ENCODE data around the gene SCNN1B.

Gene SCNN1B

GRCh38 chr16:23270654-23271053 is 31.4 kb upstream of the SCNN1B start:
- H3K79me2 ChIP-seq (ENCODE audit: control insufficient read depth, insufficient read depth, low read length, unreplicated experiment), result no peaks in the 10 kb centered on the region
- H3K27me3 ChIP-seq (ENCODE audit: insufficient read depth, low read length), result peaks cover 26% of the 10 kb centered on the region
- H3K4me1 ChIP-seq (ENCODE audit: control insufficient read depth, insufficient read depth, low read length, unreplicated experiment), result no peaks in the 10 kb centered on the region
- H3K36me3 ChIP-seq (ENCODE audit: insufficient read depth, low read length), result no peaks in the 10 kb centered on the region
- H3K4me3 ChIP-seq (ENCODE audit: low read depth, low read length), result no peak overlapping the region
- no peak overlapping the region for H3K27ac ChIP-seq (ENCODE audit: low read depth, low read length)
- no peak overlapping the region for H2AFZ ChIP-seq (ENCODE audit: low read length, unreplicated experiment)

DNA sequence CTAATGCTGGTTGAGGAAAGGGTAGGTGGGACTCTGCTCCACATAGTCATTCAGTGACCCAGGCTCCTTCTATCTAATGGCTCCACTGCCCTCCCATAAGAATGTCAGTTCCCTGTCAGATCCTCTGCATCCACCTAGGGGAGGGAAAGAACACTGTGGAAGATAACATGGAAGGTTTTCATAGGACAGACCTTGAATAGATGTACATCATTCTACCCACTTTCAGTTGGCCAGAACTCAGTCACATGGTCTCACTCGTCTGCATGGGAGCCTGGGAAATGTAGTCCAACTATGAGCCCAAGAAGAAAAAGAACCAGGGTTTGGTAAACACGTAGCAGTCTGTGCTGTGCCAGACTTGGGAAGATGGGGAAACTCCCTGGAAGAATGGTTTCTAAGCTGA is 27.1 kb upstream of the SCNN1B start:
- H3K27ac ChIP-seq (ENCODE audit: low read depth, low read length), result no peak overlapping the region
- no peak overlapping the region for H2AFZ ChIP-seq (ENCODE audit: low read length, unreplicated experiment)
- no peak overlapping the region for H3K4me3 ChIP-seq (ENCODE audit: low read depth, low read length)
- H3K36me3 ChIP-seq (ENCODE audit: insufficient read depth, low read length), result no peaks in the 10 kb centered on the region
- no peaks in the 10 kb centered on the region for H3K4me1 ChIP-seq (ENCODE audit: control insufficient read depth, insufficient read depth, low read length, unreplicated experiment)
- peaks cover 45% of the 10 kb centered on the region for H3K27me3 ChIP-seq (ENCODE audit: insufficient read depth, low read length)
- no peaks in the 10 kb centered on the region for H3K79me2 ChIP-seq (ENCODE audit: control insufficient read depth, insufficient read depth, low read length, unreplicated experiment)

DNA sequence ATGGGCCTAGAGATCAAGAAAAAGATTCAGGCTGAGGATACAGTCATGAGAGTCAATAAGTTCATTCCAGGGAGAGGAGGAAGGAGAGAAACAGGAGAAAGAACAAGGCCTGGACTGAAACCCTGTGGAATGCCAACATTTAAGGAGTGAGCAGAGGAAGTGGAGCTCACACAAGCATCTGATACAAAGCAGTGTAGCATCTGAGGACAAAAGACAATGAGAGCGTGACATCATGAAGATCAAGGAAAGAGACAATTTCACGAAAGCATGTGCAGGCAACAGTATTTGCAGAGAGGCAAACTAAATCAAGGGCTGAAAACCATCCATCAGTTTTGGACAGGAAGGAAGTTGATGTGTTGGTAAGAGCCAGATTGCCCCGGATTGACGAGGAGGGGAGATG is 25.3 kb upstream of the SCNN1B start:
- no peaks in the 10 kb centered on the region for H3K36me3 ChIP-seq (ENCODE audit: insufficient read depth, low read length)
- H3K27ac ChIP-seq (ENCODE audit: low read depth, low read length), result no peak overlapping the region
- no peak overlapping the region for H3K4me3 ChIP-seq (ENCODE audit: low read depth, low read length)

DNA sequence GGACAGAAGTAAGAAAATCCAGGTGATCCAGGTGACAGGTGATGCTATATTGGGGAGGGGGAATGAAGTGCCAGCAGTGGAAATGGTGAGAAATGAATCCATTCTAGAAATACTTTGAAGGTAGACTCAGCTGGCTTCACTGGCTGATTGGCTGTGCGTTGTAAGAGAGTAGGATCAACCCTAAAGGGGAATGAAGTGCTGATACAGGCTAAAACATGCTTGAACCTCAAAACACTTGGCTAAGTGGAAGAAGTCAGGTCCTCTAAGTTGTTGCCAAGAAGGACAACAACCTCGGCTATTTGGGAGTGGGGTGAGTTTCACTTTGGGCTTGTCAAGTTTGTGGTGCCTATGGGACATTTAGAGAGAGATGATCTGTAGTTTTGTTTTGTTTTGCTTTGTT is 24.1 kb upstream of the SCNN1B start:
- Histone ChIP-seq H3K27me3 (ENCODE audit: insufficient read depth, low read length) (peaks cover 42% of the 10 kb centered on the region), H3K4me3 (ENCODE audit: low read depth, low read length) (no peak overlapping the region), H2AFZ (ENCODE audit: low read length, unreplicated experiment) (no peak overlapping the region), H3K36me3 (ENCODE audit: insufficient read depth, low read length) (no peaks in the 10 kb centered on the region), H3K79me2 (ENCODE audit: control insufficient read depth, insufficient read depth, low read length, unreplicated experiment) (no peaks in the 10 kb centered on the region), H3K27ac (ENCODE audit: low read depth, low read length) (no peak overlapping the region), H3K4me1 (ENCODE audit: control insufficient read depth, insufficient read depth, low read length, unreplicated experiment) (peaks cover 4% of the 10 kb centered on the region)

More for the DNA sequence above, 25.3 kb upstream of the SCNN1B start:
- H2AFZ ChIP-seq (ENCODE audit: low read length, unreplicated experiment), result no peak overlapping the region
- no peaks in the 10 kb centered on the region for H3K79me2 ChIP-seq (ENCODE audit: control insufficient read depth, insufficient read depth, low read length, unreplicated experiment)
- H3K27me3 ChIP-seq (ENCODE audit: insufficient read depth, low read length), result peaks cover 38% of the 10 kb centered on the region
- peaks cover 4% of the 10 kb centered on the region for H3K4me1 ChIP-seq (ENCODE audit: control insufficient read depth, insufficient read depth, low read length, unreplicated experiment)

DNA sequence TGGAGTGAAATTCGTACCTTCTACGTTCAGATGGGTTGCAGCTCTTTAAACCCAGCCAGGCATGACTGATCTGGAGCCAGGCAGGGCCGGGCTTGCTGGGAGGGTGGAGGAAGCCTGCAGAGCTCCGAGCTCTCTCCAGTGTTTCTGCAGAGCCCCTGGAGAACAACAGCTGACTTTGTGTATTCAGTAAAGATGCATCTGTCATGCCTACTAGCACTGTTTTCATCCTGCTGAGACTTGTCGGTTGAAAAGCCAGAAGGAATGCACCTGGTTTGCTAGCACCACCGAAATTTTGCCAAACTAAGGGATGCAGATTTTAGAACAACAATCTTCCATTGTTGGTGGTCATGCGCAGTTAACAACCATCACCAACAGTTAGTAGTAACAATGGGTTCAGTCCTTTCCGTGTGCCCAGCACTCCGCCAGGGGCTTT is 22.4 kb upstream of the SCNN1B start:
- Histone ChIP-seq H3K4me1 (ENCODE audit: control insufficient read depth, insufficient read depth, low read length, unreplicated experiment) (peaks cover 4% of the 10 kb centered on the region), H3K79me2 (ENCODE audit: control insufficient read depth, insufficient read depth, low read length, unreplicated experiment) (no peaks in the 10 kb centered on the region), H3K27ac (ENCODE audit: low read depth, low read length) (no peak overlapping the region), H2AFZ (ENCODE audit: low read length, unreplicated experiment) (no peak overlapping the region), H3K4me3 (ENCODE audit: low read depth, low read length) (no peak overlapping the region), H3K27me3 (ENCODE audit: insufficient read depth, low read length) (peaks cover 38% of the 10 kb centered on the region), H3K36me3 (ENCODE audit: insufficient read depth, low read length) (no peaks in the 10 kb centered on the region)

DNA sequence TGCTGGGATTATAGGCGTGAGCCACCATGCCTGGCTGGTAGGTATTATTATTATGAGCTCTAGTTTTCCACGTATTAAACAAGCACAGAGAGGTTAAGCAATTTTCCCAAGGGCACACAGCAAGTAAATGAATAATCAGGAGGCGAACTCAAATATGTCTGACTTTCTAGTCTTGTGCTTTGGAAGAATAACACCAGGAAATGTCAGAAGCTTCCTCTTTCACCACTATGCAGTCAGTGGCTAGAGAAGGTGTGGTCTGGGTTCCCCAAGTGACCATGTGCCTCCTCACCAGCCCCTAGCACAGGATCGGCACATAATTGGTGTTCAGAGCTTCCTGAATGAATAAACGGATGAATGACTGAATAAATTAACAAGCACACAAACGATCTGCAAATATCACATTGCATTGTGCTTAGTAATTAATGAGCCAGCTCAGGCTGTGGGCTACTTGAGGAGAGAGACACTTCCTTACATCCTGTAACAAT is 21.6 kb upstream of the SCNN1B start:
- H3K4me3 ChIP-seq (ENCODE audit: low read depth, low read length), result no peak overlapping the region
- H3K79me2 ChIP-seq (ENCODE audit: control insufficient read depth, insufficient read depth, low read length, unreplicated experiment), result no peaks in the 10 kb centered on the region
- H3K27me3 ChIP-seq (ENCODE audit: insufficient read depth, low read length), result peaks cover 31% of the 10 kb centered on the region
- H3K27ac ChIP-seq (ENCODE audit: low read depth, low read length), result no peak overlapping the region
- H2AFZ ChIP-seq (ENCODE audit: low read length, unreplicated experiment), result no peak overlapping the region
- no peaks in the 10 kb centered on the region for H3K36me3 ChIP-seq (ENCODE audit: insufficient read depth, low read length)
- peaks cover 4% of the 10 kb centered on the region for H3K4me1 ChIP-seq (ENCODE audit: control insufficient read depth, insufficient read depth, low read length, unreplicated experiment)

DNA sequence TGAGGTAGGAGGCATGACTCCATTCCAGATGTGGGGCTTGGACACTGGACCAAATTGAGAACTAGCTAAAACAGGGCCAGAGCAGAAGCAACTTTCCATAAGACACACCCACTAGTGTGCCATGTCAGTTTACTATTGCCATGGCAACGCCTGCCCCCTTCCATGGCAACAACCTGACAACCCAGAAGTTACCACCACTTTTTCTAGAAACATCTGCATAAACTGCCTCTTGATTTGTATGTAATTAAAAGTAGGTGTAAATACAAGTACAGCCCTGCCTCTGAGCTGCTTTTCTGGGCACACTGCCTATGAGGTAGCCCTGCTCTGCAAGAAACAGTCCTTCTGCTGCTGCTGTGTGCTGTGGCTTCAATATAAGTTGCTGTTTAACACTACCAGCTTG is 19.5 kb upstream of the SCNN1B start:
- H3K79me2 ChIP-seq (ENCODE audit: control insufficient read depth, insufficient read depth, low read length, unreplicated experiment), result no peaks in the 10 kb centered on the region
- peaks cover 19% of the 10 kb centered on the region; the same call in 1 of the 2 replicates for H3K27me3 ChIP-seq (ENCODE audit: insufficient read depth, low read length)
- H3K27ac ChIP-seq (ENCODE audit: low read depth, low read length), result no peak overlapping the region
- H3K36me3 ChIP-seq (ENCODE audit: insufficient read depth, low read length), result no peaks in the 10 kb centered on the region
- H3K4me1 ChIP-seq (ENCODE audit: control insufficient read depth, insufficient read depth, low read length, unreplicated experiment), result peaks cover 10% of the 10 kb centered on the region
- H3K4me3 ChIP-seq (ENCODE audit: low read depth, low read length), result no peak overlapping the region
- H2AFZ ChIP-seq (ENCODE audit: low read length, unreplicated experiment), result no peak overlapping the region

DNA sequence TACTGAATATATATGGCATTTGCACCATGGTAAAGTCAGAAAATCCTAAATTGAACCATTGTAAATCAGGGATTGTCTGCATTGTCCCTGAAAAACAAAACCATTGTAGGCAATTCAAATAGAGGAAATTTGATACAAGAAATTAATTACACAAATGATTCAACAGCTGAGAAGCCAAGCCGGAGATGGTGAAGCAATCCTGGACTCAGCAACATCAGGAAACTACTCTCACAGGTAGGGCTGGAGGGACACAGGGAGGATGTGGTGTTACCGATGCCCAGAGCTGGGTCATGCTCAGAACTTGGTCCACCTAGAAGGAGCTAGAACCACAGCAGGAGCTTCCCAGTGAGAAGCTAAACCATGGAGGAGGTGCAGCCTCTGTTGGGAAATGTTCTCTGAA is 18.5 kb upstream of the SCNN1B start:
- H3K79me2 ChIP-seq (ENCODE audit: control insufficient read depth, insufficient read depth, low read length, unreplicated experiment), result no peaks in the 10 kb centered on the region
- no peak overlapping the region for H3K27ac ChIP-seq (ENCODE audit: low read depth, low read length)
- H3K36me3 ChIP-seq (ENCODE audit: insufficient read depth, low read length), result no peaks in the 10 kb centered on the region
- H3K4me3 ChIP-seq (ENCODE audit: low read depth, low read length), result no peak overlapping the region
- H3K27me3 ChIP-seq (ENCODE audit: insufficient read depth, low read length), result peaks cover 12% of the 10 kb centered on the region; the same call in 1 of the 2 replicates
- no peak overlapping the region for H2AFZ ChIP-seq (ENCODE audit: low read length, unreplicated experiment)
- peaks cover 10% of the 10 kb centered on the region for H3K4me1 ChIP-seq (ENCODE audit: control insufficient read depth, insufficient read depth, low read length, unreplicated experiment)

- Histone ChIP-seq H3K27me3 (ENCODE audit: insufficient read depth, low read length) (peaks cover 7% of the 10 kb centered on the region; the same call in 1 of the 2 replicates), H2AFZ (ENCODE audit: low read length, unreplicated experiment) (no peak overlapping the region), H3K4me3 (ENCODE audit: low read depth, low read length) (no peak overlapping the region), H3K4me1 (ENCODE audit: control insufficient read depth, insufficient read depth, low read length, unreplicated experiment) (peaks cover 10% of the 10 kb centered on the region), H3K79me2 (ENCODE audit: control insufficient read depth, insufficient read depth, low read length, unreplicated experiment) (no peaks in the 10 kb centered on the region), H3K36me3 (ENCODE audit: insufficient read depth, low read length) (no peaks in the 10 kb centered on the region), H3K27ac (ENCODE audit: low read depth, low read length) (no peak overlapping the region)
These were observed 17.5 kb upstream of the SCNN1B start for GRCh38 chr16:23284584-23284983.

DNA sequence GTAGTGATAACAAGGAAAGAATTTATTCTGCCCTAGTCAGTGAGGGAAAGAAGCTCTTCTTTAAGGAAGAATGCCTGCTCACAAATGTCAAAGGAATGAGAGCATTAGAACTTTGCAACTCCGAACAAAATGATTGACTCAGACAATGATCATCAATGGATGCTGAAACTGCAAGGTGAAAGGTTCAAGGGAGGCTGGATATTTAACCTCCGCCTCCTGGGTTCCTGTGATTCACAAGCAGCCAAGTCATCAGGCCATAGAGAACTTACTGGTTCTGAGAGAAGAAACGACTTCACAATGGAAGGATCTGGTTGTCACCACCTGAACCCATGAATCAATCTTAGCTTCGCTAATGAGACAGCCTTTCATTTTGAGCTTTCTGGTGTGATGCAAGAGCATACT is 16.0 kb upstream of the SCNN1B start:
- H3K27ac ChIP-seq (ENCODE audit: low read depth, low read length), result peak overlapping the region; percentile 57
- no peaks in the 10 kb centered on the region for H3K79me2 ChIP-seq (ENCODE audit: control insufficient read depth, insufficient read depth, low read length, unreplicated experiment)
- 0 out of 2 replicates have a peak, but pooled peaks cover 4% of the 10 kb centered on the region for H3K27me3 ChIP-seq (ENCODE audit: insufficient read depth, low read length)
- H2AFZ ChIP-seq (ENCODE audit: low read length, unreplicated experiment), result no peak overlapping the region
- H3K4me1 ChIP-seq (ENCODE audit: control insufficient read depth, insufficient read depth, low read length, unreplicated experiment), result peaks cover 6% of the 10 kb centered on the region
- H3K4me3 ChIP-seq (ENCODE audit: low read depth, low read length), result no peak overlapping the region
- no peaks in the 10 kb centered on the region for H3K36me3 ChIP-seq (ENCODE audit: insufficient read depth, low read length)

DNA sequence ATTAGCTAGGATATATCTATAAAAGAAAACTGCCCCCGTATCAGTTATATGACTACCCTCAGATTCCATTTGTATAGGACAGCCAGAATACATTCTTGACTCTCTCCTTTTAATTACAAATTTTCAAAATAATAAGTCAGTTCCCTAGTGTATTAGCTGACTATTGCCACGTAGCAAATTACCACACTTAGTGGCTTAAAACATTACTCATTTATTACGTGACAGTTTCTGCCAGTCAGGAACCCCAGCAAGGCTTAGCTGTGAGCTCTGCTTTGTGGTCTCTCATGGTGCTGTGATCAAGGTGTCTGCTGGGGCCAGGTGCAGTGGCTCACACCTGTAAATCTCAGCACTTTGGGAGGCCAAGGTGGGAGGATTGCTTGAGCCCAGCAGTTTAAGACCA is 13.9 kb upstream of the SCNN1B start:
- Histone ChIP-seq H3K4me1 (ENCODE audit: control insufficient read depth, insufficient read depth, low read length, unreplicated experiment) (peaks cover 6% of the 10 kb centered on the region), H3K36me3 (ENCODE audit: insufficient read depth, low read length) (no peaks in the 10 kb centered on the region), H3K79me2 (ENCODE audit: control insufficient read depth, insufficient read depth, low read length, unreplicated experiment) (no peaks in the 10 kb centered on the region), H3K27me3 (ENCODE audit: insufficient read depth, low read length) (no peaks in the 10 kb centered on the region), H3K4me3 (ENCODE audit: low read depth, low read length) (no peak overlapping the region), H2AFZ (ENCODE audit: low read length, unreplicated experiment) (no peak overlapping the region), H3K27ac (ENCODE audit: low read depth, low read length) (no peak overlapping the region)
